Prostate gland (tissue), 2 donors: ENCODE results near the gene CHCHD1. TPM values are rescaled to one million over a fixed set of nuclear protein-coding genes. Genes with fewer than 3 reads are reported as not detected.
"Not testable (repeated sequence)": the region's sequence is repeated elsewhere in the genome, so short reads cannot be mapped to it uniquely, and the experiment has no call there.

Source experiments
- DNase-seq: peaks from one replicate; pipeline ENCODE4 v3.0.0-alpha.2; 2019; ENCODE audit warnings: low spot score
- H3K27ac ChIP-seq, 2 donors: fragments of 200-600 bp; sonication (generic); 2 replicates each; pipeline ENCODE4 v1.5.1; 2017 to 2019
- H3K27me3 ChIP-seq: fragments of 200-600 bp; sonication (generic); replicated peaks from 2 replicates; pipeline ENCODE4 v1.5.1; 2019; ENCODE audit not compliant: insufficient read depth
- H3K36me3 ChIP-seq, 2 donors: fragments of 200-600 bp; sonication (generic); 1 replicate in 1 of 2; 2 replicates in 1 of 2; pipeline versions ENCODE4 v1.5.1 to v1.8.1; 2017 to 2019
- H3K4me1 ChIP-seq: fragments of 200-600 bp; sonication (generic); replicated peaks from 2 replicates; pipeline ENCODE4 v1.5.1; 2019
- H3K4me3 ChIP-seq, 2 donors: fragments of 200-600 bp; sonication (generic); 2 replicates each; pipeline ENCODE4 v1.5.1; 2017 to 2019
- H3K9me3 ChIP-seq: fragments of 200-600 bp; sonication (generic); 2 replicates; pipeline ENCODE4 v1.5.1; 2017
- POLR2A ChIP-seq: fragments of 450-650 bp; IDR thresholded peaks from one replicate; pipeline ENCODE4 v1.6.1; 2016; ENCODE audit warnings: antibody characterized with exemption, mild to moderate bottlenecking
- WGBS: methylation state at CpG from one replicate; pipeline ENCODE4 v1.1.5; 2018; 5-methylcytosine and 5-hydroxymethylcytosine counted together
- intact Hi-C: fragments of 100-400 bp; cut with DNase I; formaldehyde crosslinking; loops from one replicate; pipeline ENCODE4 v1.14.2; 2022
- small RNA-seq, 2 donors: library from RNA; depleted of rRNA; stranded (forward); fragments of <200 nt; gene quantifications; one replicate each; pipeline ENCODE3, GENCODE V24; 2016
- total RNA-seq, 2 donors: library from RNA; depleted of rRNA; stranded (reverse); fragments of >200 nt; gene quantifications; one replicate each; pipeline ENCODE4 v1.1.0, GENCODE V29; 2016
- TF ChIP-seq, protein P1 (sequence below), 4 experiments: fragments of 200-600 bp in 2 of 4; fragments of 450-650 bp in 2 of 4; sonication (generic) in 2 of 4; IDR thresholded peaks; 1 replicate in 3 of 4; 2 replicates in 1 of 4; pipeline ENCODE4 v1.5.1; 2016 to 2019; ENCODE audit warnings: antibody characterized with exemption in 4 of 4, mild to moderate bottlenecking in 2 of 4, moderate library complexity in 2 of 4

Gene CHCHD1
- total RNA-seq, 2 donors from 2014 or later, result 33.2 to 55.6 TPM

DNA sequence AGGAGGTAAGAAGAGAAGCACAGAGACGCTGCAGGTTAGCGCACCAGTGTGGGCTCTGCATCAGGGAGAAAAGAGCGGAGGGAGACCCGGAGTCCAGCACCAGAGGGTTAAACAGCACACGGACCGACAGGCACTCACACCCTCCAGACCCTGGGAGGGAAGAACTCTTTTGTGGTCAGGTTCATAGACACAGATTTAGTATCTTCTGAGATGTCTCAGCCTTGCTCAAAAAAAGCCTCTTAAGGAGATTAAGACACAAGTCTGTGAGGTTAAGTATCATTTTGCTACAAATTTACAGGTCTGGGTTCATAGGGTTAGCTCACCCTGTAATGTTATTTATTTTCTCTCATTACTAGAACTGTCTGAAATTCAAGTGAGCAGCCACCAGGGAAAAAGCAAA lies 46.3 kb downstream of the CHCHD1 start:
- no peak for TF ChIP-seq POLR2A
- TF ChIP-seq, protein P1, sequence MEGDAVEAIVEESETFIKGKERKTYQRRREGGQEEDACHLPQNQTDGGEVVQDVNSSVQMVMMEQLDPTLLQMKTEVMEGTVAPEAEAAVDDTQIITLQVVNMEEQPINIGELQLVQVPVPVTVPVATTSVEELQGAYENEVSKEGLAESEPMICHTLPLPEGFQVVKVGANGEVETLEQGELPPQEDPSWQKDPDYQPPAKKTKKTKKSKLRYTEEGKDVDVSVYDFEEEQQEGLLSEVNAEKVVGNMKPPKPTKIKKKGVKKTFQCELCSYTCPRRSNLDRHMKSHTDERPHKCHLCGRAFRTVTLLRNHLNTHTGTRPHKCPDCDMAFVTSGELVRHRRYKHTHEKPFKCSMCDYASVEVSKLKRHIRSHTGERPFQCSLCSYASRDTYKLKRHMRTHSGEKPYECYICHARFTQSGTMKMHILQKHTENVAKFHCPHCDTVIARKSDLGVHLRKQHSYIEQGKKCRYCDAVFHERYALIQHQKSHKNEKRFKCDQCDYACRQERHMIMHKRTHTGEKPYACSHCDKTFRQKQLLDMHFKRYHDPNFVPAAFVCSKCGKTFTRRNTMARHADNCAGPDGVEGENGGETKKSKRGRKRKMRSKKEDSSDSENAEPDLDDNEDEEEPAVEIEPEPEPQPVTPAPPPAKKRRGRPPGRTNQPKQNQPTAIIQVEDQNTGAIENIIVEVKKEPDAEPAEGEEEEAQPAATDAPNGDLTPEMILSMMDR (IDR thresholded peaks at IDR 0.05), result no peak
- DNase-seq, result no peak
- Histone ChIP-seq H3K9me3 (no peaks in the 10 kb centered on the region), H3K4me1 (no peaks in the 10 kb centered on the region), H3K36me3 (peaks cover 0 to 2% of the 10 kb centered on the region in 2 donors), H3K4me3 (no peak overlapping the region), H3K27ac (no peak overlapping the region), H3K27me3 (no peaks in the 10 kb centered on the region)
- intact Hi-C loops, result no loop called here
- WGBS, result 87% methylated on average over 6 of the region's 6 CpGs

DNA sequence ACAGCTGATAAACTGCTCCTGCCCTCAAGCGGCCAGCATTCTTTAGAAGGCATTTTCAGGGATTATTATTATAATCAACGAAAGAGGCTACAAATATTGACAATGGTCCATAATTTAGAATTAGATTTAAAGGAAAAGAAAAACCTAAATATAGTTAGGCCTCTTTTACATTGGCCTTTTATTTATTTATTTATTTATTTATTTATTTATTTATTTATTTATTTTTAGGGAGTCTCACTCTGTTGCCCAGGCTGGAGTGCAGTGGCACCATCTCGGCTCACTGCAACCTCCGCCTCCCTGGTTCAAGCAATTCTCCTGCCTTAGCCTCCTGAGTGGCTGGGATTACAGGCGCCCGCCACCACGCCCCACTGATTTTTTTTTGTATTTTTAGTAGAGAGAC lies 47.2 kb downstream of the CHCHD1 start:
- H3K27me3 ChIP-seq, H3K36me3 ChIP-seq, H3K4me3 ChIP-seq, H3K9me3 ChIP-seq, DNase-seq, H3K4me1 ChIP-seq, intact Hi-C loops, H3K27ac ChIP-seq: not testable (repeated sequence)
- WGBS, result 89% methylated on average over 7 of the region's 7 CpGs

Small RNAs within 50 kb of the gene (small RNA-seq; reads per million reads assigned to genes)
- gene AC022400.4 (0 reads per million in 2 donors), gene AC022400.9 (0 reads per million in 2 donors), gene ZSWIM8-AS1 (0 reads per million in 2 donors)

Other genes starting within 250 kb of the CHCHD1 start
- 10 to 100 TPM; 53.0 to 79.6 TPM for gene USP54, start 190.7 kb upstream of the CHCHD1 start, total RNA-seq
- 1 to 10 TPM; 1.6 to 3.3 TPM for gene MYOZ1, start 140.6 kb upstream of the CHCHD1 start, total RNA-seq
- gene SYNPO2L, start 126.0 kb upstream of the CHCHD1 start, total RNA-seq, result under 1 TPM; 0.23 to 0.77 TPM
- 1 to 10 TPM; 8.3 to 9.7 TPM for gene AGAP5, start 83.9 kb upstream of the CHCHD1 start, total RNA-seq
- gene SEC24C, start 37.7 kb upstream of the CHCHD1 start, total RNA-seq, result 10 to 100 TPM; 80.7 to 87.6 TPM
- gene ZSWIM8, start 3.6 kb downstream of the CHCHD1 start, total RNA-seq, result 100 to 1,000 TPM in 1 of 2 donors, 10 to 100 TPM in 1; 80.6 to 246 TPM
- gene NDST2, start 29.6 kb downstream of the CHCHD1 start, total RNA-seq, result 10 to 100 TPM; 39.7 to 57.4 TPM
- gene CAMK2G, start 92.5 kb downstream of the CHCHD1 start, total RNA-seq, result 10 to 100 TPM; 41.9 to 47.8 TPM
- 10 to 100 TPM in 1 of 2 donors, 1 to 10 TPM in 1; 7.1 to 11.0 TPM for gene PLAU, start 129.1 kb downstream of the CHCHD1 start, total RNA-seq
- 100 to 1,000 TPM in 1 of 2 donors, 10 to 100 TPM in 1; 97.2 to 285 TPM for gene VCL, start 216.1 kb downstream of the CHCHD1 start, total RNA-seq